Measurements from ENCODE around the gene TNFRSF13B.

DNA sequence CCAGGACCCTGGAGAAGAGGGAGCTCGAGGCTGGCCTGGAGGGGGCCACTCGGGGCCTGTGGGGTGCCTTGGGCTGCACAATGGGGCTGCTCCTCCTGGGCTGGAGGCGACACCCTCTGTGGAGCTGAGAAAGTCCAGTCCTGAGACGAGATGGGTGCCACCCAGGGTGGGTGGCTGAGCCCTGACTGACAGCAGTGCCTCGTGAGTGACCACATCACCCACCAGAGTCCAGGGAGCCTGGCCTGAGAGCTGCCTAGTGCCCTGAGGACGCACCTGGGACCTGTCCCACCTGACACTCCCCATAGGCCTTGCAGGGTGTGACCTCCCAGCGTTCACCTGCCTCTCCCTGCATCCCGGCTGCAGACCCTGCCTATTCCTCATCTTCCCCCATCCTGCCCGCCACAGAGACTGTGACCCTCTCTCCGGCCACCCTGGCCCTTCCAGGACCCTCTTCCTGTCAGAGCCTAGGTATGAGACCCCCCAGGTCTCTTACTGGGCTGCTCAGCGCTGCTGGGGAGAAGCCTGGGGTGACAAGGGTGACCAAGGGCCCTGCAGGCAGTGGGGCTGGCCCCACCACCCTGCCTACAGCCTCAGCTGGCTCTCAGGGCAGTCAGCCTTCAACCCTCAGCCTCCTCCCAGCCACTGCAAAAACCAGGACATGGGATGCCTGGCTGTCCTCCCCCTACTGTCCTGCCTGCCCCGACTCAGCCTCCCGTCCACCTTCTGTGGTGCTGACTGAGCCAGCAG, 41.2 kb downstream of the TNFRSF13B start:
- no peak for TF ChIP-seq POLR2A (IDR thresholded peaks at IDR 0.05; ENCODE audit: extremely low read depth, insufficient read length)
- TF ChIP-seq, protein P1, sequence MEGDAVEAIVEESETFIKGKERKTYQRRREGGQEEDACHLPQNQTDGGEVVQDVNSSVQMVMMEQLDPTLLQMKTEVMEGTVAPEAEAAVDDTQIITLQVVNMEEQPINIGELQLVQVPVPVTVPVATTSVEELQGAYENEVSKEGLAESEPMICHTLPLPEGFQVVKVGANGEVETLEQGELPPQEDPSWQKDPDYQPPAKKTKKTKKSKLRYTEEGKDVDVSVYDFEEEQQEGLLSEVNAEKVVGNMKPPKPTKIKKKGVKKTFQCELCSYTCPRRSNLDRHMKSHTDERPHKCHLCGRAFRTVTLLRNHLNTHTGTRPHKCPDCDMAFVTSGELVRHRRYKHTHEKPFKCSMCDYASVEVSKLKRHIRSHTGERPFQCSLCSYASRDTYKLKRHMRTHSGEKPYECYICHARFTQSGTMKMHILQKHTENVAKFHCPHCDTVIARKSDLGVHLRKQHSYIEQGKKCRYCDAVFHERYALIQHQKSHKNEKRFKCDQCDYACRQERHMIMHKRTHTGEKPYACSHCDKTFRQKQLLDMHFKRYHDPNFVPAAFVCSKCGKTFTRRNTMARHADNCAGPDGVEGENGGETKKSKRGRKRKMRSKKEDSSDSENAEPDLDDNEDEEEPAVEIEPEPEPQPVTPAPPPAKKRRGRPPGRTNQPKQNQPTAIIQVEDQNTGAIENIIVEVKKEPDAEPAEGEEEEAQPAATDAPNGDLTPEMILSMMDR (IDR thresholded peaks at IDR 0.05; ENCODE audit: low read depth, low read length), result no peak
- no peak for TF ChIP-seq MYC (IDR thresholded peaks at IDR 0.05; ENCODE audit: low read depth, low read length)
